Liver (tissue), 9 donors: ENCODE results near the gene DUSP10. TPM values are rescaled to one million over a fixed set of nuclear protein-coding genes. Genes with fewer than 3 reads are reported as not detected.

ENCODE experiments used
- DNase-seq: peaks from one replicate; pipeline ENCODE4 v3.0.0-alpha.2; 2017; ENCODE audit warnings: low spot score
- H3K27ac ChIP-seq, 2 donors: one replicate each; pipeline ENCODE4 v1.7.0; 2013; ENCODE audit warnings: inconsistent platforms in 2 of 2, low read length in 2 of 2, control low read depth in 1 of 2, low read depth in 1 of 2, mild to moderate bottlenecking in 1 of 2
- H3K27me3 ChIP-seq, 4 donors: one replicate each; pipeline versions ENCODE4 v1.6.1 to v1.7.0; 2013; ENCODE audit warnings: low read length in 3 of 4, inconsistent platforms in 1 of 4, mild to moderate bottlenecking in 1 of 4, moderate library complexity in 1 of 4; ENCODE audit not compliant: control insufficient read depth in 4 of 4, insufficient read depth in 4 of 4
- H3K36me3 ChIP-seq, 4 donors: one replicate each; pipeline versions ENCODE4 v1.6.1 to v1.7.0; 2013; ENCODE audit warnings: low read length in 3 of 4, mild to moderate bottlenecking in 3 of 4, low read depth in 1 of 4, moderate library complexity in 1 of 4; ENCODE audit not compliant: control insufficient read depth in 4 of 4, insufficient read depth in 3 of 4
- H3K4me1 ChIP-seq, 4 donors: one replicate each; pipeline versions ENCODE4 v1.6.1 to v1.7.0; 2013; ENCODE audit warnings: low read length in 3 of 4, mild to moderate bottlenecking in 3 of 4, moderate library complexity in 1 of 4; ENCODE audit not compliant: control insufficient read depth in 4 of 4, insufficient read depth in 4 of 4
- H3K4me3 ChIP-seq, 3 donors: one replicate each; pipeline versions ENCODE4 v1.6.1 to v1.7.0; 2013; ENCODE audit warnings: low read length in 3 of 3, control low read depth in 1 of 3, low read depth in 1 of 3, mild to moderate bottlenecking in 1 of 3
- H3K9ac ChIP-seq, 2 donors: one replicate each; pipeline ENCODE4 v1.7.0; 2013; ENCODE audit warnings: low read length in 2 of 2, mild to moderate bottlenecking in 2 of 2, moderate library complexity in 2 of 2, control low read depth in 1 of 2, low read depth in 1 of 2
- H3K9me3 ChIP-seq, 4 donors: one replicate each; pipeline versions ENCODE4 v1.6.1 to v1.7.0; 2013; ENCODE audit warnings: low read length in 3 of 4; ENCODE audit not compliant: control insufficient read depth in 4 of 4
- EGR1 ChIP-seq, 2 donors: IDR thresholded peaks; 2 replicates each; pipeline ENCODE4 v1.6.1; 2016 to 2018; ENCODE audit warnings: antibody characterized with exemption in 2 of 2, low read depth in 2 of 2
- FOXA1 ChIP-seq: IDR thresholded peaks from 2 replicates; pipeline ENCODE4 v1.6.1; 2016; ENCODE audit warnings: antibody characterized with exemption
- FOXA2 ChIP-seq: IDR thresholded peaks from 2 replicates; pipeline ENCODE4 v1.6.1; 2016; ENCODE audit warnings: antibody characterized with exemption
- GABPA ChIP-seq, 2 donors: IDR thresholded peaks in 1 of 2; conservative IDR thresholded peaks in 1 of 2; 2 replicates each; pipeline ENCODE4 v1.6.1; 2016; ENCODE audit warnings: antibody characterized with exemption in 2 of 2, mild to moderate bottlenecking in 1 of 2, moderate library complexity in 1 of 2
- HNF4G ChIP-seq: IDR thresholded peaks from 2 replicates; pipeline ENCODE4 v1.6.1; 2016; ENCODE audit warnings: antibody characterized with exemption
- JUND ChIP-seq, 2 donors: IDR thresholded peaks; 2 replicates each; pipeline ENCODE4 v1.6.1; 2016; ENCODE audit warnings: antibody characterized with exemption in 2 of 2
- MAX ChIP-seq: IDR thresholded peaks from 2 replicates; pipeline ENCODE4 v1.6.1; 2016; ENCODE audit warnings: antibody characterized with exemption
- NR2F2 ChIP-seq: IDR thresholded peaks from 2 replicates; pipeline ENCODE4 v1.6.1; 2016; ENCODE audit warnings: antibody characterized with exemption
- RAD21 ChIP-seq, 2 donors: IDR thresholded peaks; 2 replicates each; pipeline ENCODE4 v1.6.1; 2016; ENCODE audit warnings: antibody characterized with exemption in 2 of 2, mild to moderate bottlenecking in 2 of 2
- TAF1 ChIP-seq: conservative IDR thresholded peaks from 2 replicates; pipeline ENCODE4 v1.6.1; 2016; ENCODE audit warnings: antibody characterized with exemption, mild to moderate bottlenecking
- WGBS: extraction: QIAGEN DNeasy Blood & Tissue Kit; methylation state at CpG from one replicate; pipeline ENCODE4 v1.1.7; 2013; 5-methylcytosine and 5-hydroxymethylcytosine counted together
- polyA plus RNA-seq, 2 donors: library from polyadenylated mRNA; stranded (reverse) in 1 of 2; unstranded in 1 of 2; fragments of 200-250 nt in 1 of 2; fragments of >200 nt in 1 of 2; fragmentation: Nextera tagmentation in 1 of 2; extraction: Ambion mirVana in 1 of 2; gene quantifications; one replicate each; pipeline versions ENCODE4 v1.2.1 to v1.2.3, GENCODE V29; 2013 to 2015
- total RNA-seq, 2 donors: library from RNA; depleted of rRNA; stranded (reverse); fragments of >200 nt; gene quantifications; one replicate each; pipeline ENCODE4 v1.2.3, GENCODE V29; 2014
- TF ChIP-seq, protein P1 (sequence below): fragments of 150-350 bp; IDR thresholded peaks from 2 replicates; pipeline ENCODE4 v1.5.1; 2017; ENCODE audit warnings: improper control_type of control experiment, low read depth, low read length; ENCODE audit not compliant: missing input control
- TF ChIP-seq, protein P2 (sequence below): IDR thresholded peaks from 2 replicates; pipeline ENCODE4 v1.6.1; 2016; ENCODE audit warnings: antibody characterized with exemption
- TF ChIP-seq, protein P3 (sequence below): IDR thresholded peaks from 2 replicates; pipeline ENCODE4 v1.6.1; 2016; ENCODE audit warnings: antibody characterized with exemption, mild to moderate bottlenecking
- donor health status: healthy.
- donor health status: healthy.
- donor health status: healthy.
- donor health status: healthy.
- donor health status: healthy.

DUSP10 gene
- total and polyA plus RNA-seq, 4 donors, result 6.7 to 15.4 (median 10.7) TPM

- H3K4me1 ChIP-seq, result peaks cover 9 to 49% (median 35%) of the 10 kb centered on the region in 4 donors
- TF ChIP-seq, protein P1, sequence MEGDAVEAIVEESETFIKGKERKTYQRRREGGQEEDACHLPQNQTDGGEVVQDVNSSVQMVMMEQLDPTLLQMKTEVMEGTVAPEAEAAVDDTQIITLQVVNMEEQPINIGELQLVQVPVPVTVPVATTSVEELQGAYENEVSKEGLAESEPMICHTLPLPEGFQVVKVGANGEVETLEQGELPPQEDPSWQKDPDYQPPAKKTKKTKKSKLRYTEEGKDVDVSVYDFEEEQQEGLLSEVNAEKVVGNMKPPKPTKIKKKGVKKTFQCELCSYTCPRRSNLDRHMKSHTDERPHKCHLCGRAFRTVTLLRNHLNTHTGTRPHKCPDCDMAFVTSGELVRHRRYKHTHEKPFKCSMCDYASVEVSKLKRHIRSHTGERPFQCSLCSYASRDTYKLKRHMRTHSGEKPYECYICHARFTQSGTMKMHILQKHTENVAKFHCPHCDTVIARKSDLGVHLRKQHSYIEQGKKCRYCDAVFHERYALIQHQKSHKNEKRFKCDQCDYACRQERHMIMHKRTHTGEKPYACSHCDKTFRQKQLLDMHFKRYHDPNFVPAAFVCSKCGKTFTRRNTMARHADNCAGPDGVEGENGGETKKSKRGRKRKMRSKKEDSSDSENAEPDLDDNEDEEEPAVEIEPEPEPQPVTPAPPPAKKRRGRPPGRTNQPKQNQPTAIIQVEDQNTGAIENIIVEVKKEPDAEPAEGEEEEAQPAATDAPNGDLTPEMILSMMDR, result no peak
- TF ChIP-seq, protein P2, sequence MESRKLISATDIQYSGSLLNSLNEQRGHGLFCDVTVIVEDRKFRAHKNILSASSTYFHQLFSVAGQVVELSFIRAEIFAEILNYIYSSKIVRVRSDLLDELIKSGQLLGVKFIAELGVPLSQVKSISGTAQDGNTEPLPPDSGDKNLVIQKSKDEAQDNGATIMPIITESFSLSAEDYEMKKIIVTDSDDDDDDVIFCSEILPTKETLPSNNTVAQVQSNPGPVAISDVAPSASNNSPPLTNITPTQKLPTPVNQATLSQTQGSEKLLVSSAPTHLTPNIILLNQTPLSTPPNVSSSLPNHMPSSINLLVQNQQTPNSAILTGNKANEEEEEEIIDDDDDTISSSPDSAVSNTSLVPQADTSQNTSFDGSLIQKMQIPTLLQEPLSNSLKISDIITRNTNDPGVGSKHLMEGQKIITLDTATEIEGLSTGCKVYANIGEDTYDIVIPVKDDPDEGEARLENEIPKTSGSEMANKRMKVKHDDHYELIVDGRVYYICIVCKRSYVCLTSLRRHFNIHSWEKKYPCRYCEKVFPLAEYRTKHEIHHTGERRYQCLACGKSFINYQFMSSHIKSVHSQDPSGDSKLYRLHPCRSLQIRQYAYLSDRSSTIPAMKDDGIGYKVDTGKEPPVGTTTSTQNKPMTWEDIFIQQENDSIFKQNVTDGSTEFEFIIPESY, result no peak
- no peak for TF ChIP-seq TAF1
- no peak for TF ChIP-seq MAX
- TF ChIP-seq FOXA2, result no peak
- TF ChIP-seq, protein P3, sequence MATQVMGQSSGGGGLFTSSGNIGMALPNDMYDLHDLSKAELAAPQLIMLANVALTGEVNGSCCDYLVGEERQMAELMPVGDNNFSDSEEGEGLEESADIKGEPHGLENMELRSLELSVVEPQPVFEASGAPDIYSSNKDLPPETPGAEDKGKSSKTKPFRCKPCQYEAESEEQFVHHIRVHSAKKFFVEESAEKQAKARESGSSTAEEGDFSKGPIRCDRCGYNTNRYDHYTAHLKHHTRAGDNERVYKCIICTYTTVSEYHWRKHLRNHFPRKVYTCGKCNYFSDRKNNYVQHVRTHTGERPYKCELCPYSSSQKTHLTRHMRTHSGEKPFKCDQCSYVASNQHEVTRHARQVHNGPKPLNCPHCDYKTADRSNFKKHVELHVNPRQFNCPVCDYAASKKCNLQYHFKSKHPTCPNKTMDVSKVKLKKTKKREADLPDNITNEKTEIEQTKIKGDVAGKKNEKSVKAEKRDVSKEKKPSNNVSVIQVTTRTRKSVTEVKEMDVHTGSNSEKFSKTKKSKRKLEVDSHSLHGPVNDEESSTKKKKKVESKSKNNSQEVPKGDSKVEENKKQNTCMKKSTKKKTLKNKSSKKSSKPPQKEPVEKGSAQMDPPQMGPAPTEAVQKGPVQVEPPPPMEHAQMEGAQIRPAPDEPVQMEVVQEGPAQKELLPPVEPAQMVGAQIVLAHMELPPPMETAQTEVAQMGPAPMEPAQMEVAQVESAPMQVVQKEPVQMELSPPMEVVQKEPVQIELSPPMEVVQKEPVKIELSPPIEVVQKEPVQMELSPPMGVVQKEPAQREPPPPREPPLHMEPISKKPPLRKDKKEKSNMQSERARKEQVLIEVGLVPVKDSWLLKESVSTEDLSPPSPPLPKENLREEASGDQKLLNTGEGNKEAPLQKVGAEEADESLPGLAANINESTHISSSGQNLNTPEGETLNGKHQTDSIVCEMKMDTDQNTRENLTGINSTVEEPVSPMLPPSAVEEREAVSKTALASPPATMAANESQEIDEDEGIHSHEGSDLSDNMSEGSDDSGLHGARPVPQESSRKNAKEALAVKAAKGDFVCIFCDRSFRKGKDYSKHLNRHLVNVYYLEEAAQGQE, result no peak
- no peak for TF ChIP-seq GABPA (IDR thresholded peaks at IDR 0.05 in 1 of 2, conservative IDR thresholded peaks at IDR 0.05 in 1 of 2)
- no peak for TF ChIP-seq EGR1 (IDR thresholded peaks at IDR 0.05; ENCODE audit: low read depth in 2 of 2)
- TF ChIP-seq FOXA1, result no peak
- no peak for TF ChIP-seq HNF4G
- no peak for TF ChIP-seq JUND (IDR thresholded peaks at IDR 0.05)
- TF ChIP-seq NR2F2, result no peak
- TF ChIP-seq RAD21 (IDR thresholded peaks at IDR 0.05), result no peak
Observed at GRCh38 chr1:221739677-221740025, 2.2 kb downstream of the DUSP10 start.

DNA sequence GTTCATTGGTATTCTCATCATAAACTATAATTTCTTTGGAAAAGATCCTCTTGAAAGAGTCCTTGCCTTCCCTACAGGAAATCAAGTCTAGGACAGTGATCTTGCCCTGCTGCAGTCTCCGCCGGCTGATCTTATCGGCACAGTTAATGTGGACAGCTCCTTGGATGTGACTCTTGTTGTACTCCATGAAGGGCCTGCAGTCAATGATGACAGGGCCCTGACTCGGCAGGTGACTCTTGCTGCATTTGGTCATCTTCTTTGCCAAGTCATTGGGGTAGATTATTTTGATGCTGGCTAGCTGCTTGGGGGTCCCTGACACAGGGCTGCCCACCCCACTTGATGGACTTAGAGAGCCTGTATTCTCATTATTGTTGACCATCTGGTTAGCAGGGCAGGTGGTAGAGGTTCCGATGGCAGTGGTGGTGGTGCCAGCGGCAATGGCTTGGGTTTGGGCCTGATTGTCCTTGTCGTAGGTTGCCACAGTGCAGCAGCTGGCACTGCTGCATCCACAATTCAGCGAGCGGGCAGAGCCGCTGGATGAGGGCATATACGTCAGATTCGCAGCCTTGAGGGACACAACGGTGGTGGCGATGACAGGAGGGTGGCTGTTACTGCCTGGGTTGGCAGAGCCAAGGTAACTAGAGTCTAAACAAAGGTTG is 2.7 kb downstream of the DUSP10 start:
- DNase-seq, result no peak
- 74% methylated on average over 14 of the region's 14 CpGs for WGBS
- Histone ChIP-seq H3K27me3 (no peaks in the 10 kb centered on the region), H3K36me3 (peaks cover 0 to 26% (median 12%) of the 10 kb centered on the region in 4 donors), H3K4me1 (peaks cover 9 to 51% (median 38%) of the 10 kb centered on the region in 4 donors), H3K4me3 (peak overlapping the region; percentile 63 to 92 (median 83)), H3K9ac (no peak overlapping the region), H3K27ac (peak overlapping the region; percentile 0 to 9), H3K9me3 (no peaks in the 10 kb centered on the region)
- TF ChIP-seq, protein P3, result peak; percentile 85
- no peak for TF ChIP-seq FOXA1

More at GRCh38 chr1:221739677-221740025, 2.2 kb downstream of the DUSP10 start:
- H3K36me3 ChIP-seq, result peaks cover 0 to 23% (median 12%) of the 10 kb centered on the region in 4 donors
- no peak for DNase-seq
- no peaks in the 10 kb centered on the region for H3K27me3 ChIP-seq
- H3K9ac ChIP-seq, result peak overlapping the region in 1 of 2 donors; percentile 96
- no peaks in the 10 kb centered on the region for H3K9me3 ChIP-seq
- peak overlapping the region; percentile 63 to 92 (median 83) for H3K4me3 ChIP-seq
- WGBS, result 61% methylated on average over 6 of the region's 6 CpGs
- peak overlapping the region; percentile 0 to 9 for H3K27ac ChIP-seq
